ENCODE results near the gene ISL2. TPM values are rescaled to one million over a fixed set of nuclear protein-coding genes. Genes with fewer than 3 reads are reported as not detected.

The ISL2 gene
- total RNA-seq, 2 donors from 2014 or later: 0.77 to 2.4 TPM

DNA sequence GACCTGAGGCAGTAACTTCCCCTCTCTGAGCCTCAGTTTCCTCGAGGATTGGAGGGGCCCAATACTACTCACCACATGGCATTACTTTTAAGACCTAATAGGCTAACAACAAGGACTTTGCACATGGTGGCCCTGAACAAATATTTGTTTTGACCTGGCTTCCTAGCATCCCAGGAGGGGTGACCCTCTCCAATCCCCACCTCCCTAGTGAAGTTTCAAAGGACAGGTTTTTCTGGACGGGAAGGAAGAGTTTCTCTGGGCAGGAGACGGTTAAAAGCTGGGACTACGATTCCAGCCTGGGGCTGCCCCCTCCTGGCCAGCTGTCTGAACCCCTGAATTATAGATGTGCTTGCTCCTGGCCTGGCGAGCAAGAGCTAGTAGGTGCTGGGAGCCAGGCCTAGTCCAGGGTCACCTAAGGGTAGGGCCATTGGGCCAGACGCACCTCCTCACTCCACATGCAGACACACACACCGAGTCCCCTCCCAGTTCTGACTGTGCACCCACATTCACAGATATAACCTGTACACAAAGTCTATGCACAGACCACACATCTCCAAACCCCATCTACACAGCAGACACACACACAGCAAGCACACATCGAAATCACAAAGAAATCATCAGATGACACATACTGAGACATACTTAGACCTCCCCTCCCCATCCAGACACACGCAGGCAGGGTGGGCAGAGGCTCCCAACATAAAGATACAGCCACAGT lies 2.7 kb upstream of the ISL2 start:
- Histone ChIP-seq H3K27ac (no peak overlapping the region), H3K4me1 (replicated peaks) (no peaks in the 10 kb centered on the region), H3K27me3 (replicated peaks; ENCODE audit: insufficient read depth) (peaks cover 26% of the 10 kb centered on the region), H3K4me3 (no peak overlapping the region), H3K36me3 (no peaks in the 10 kb centered on the region), H3K9me3 (no peaks in the 10 kb centered on the region)
- WGBS: 55% methylated on average over 9 of the region's 9 CpGs
- no peak for TF ChIP-seq POLR2A (IDR thresholded peaks at IDR 0.05)
- TF ChIP-seq, protein P1, sequence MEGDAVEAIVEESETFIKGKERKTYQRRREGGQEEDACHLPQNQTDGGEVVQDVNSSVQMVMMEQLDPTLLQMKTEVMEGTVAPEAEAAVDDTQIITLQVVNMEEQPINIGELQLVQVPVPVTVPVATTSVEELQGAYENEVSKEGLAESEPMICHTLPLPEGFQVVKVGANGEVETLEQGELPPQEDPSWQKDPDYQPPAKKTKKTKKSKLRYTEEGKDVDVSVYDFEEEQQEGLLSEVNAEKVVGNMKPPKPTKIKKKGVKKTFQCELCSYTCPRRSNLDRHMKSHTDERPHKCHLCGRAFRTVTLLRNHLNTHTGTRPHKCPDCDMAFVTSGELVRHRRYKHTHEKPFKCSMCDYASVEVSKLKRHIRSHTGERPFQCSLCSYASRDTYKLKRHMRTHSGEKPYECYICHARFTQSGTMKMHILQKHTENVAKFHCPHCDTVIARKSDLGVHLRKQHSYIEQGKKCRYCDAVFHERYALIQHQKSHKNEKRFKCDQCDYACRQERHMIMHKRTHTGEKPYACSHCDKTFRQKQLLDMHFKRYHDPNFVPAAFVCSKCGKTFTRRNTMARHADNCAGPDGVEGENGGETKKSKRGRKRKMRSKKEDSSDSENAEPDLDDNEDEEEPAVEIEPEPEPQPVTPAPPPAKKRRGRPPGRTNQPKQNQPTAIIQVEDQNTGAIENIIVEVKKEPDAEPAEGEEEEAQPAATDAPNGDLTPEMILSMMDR (IDR thresholded peaks at IDR 0.05): peak in 1 of 4 experiments; percentile 26
- DNase-seq (ENCODE audit: low spot score): no peak
- intact Hi-C loops (cut with DNase I): no loop called here

DNA sequence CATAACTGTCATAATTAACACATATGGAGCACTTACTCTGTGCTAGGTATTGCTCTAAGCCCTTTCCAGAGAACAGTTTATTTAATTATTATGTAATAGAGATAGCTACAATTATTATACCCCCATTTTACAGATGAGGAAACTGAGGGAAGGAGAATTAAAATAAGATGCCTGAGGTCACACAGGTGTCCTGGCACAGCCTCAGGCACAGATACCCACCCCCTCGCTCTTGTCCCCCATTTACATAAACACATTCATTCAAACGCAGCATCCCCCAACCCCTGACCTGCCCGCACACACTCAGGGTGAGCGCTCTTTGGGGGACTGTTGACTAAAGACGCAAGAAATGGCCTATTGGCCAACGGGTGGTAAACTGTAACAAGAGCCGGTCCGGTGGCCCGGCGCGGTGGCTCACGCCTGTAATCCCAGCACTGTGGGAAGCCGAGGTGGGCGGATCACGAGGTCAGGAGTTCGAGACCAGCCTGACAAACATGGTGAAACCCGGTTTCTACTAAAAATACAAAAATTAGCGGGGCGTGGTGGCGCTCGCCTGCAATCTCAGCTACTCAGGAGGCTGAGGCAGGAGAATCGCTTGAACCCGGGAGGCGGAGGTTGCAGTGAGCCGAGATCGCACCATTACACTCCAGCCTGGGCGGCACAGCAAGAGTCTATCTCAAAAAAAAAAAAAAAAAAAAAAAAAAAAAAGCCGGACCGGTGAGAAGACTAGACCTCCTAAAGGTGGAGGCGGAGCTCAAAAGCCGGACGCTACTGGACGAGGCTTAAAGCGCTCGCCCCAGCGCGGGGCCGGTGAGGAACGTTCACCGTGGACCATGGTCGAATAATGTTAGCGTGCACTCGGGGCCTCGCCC lies 1.9 kb upstream of the ISL2 start:
- no peaks in the 10 kb centered on the region for H3K36me3 ChIP-seq
- no peaks in the 10 kb centered on the region for H3K9me3 ChIP-seq
- no peak for DNase-seq (ENCODE audit: low spot score)
- no peak overlapping the region for H3K27ac ChIP-seq
- 52% methylated on average over 44 of the region's 44 CpGs for WGBS
- H3K4me3 ChIP-seq: no peak overlapping the region
- H3K4me1 ChIP-seq (replicated peaks): no peaks in the 10 kb centered on the region
- TF ChIP-seq POLR2A (IDR thresholded peaks at IDR 0.05) (no peak), POLR2AphosphoS5 (IDR thresholded peaks at IDR 0.05) (no peak)
- TF ChIP-seq, protein P1 (IDR thresholded peaks at IDR 0.05): no peak
- intact Hi-C loops (cut with DNase I): no loop called here
- peaks cover 33% of the 10 kb centered on the region for H3K27me3 ChIP-seq (replicated peaks; ENCODE audit: insufficient read depth)

DNA sequence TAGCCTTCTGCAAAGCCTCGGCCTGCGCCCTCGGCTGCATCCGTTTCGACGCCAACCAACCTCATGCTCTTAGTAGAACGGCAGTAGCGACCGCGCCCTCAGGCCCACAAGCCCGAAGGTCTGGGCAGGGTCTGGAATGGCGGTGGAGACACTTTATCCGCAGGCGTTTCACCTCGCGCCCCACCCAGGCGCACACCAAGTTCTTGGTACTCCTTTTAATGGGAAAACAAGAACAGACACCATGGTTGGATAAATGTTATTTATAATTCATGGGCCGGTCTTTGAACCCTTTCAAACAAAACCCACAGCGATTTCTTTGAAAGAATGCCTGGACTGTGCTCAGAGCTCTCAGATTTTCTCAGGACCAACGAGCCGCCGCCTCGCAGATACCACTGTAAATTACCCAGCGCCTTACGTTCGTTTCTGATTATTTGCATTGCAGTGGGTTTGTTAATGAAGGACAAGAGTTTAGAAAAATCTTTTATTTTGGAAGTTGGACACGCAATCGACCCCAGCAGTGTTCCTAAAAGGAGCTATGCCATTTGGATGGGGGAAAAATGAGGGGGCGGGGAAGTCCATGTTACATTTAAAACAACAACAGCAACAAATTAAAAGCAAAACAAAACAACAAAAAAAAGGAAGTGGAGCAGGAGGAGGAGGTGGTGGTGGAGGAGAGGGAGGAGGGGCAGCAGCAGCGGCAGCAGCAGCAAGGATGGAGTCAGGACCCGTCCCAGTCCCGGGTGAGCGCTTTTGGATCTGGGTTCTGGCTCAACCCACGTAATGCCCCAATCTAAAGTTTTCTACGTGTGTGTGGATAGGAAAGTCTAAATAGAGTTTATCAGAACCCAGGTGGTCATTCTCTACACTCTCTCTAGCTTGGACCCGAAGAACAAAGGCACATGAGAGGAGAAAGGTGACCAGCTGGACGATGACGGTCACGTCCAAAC lies 993 bp upstream of the ISL2 start:
- no peak for TF ChIP-seq POLR2A (IDR thresholded peaks at IDR 0.05)
- peaks cover 7% of the 10 kb centered on the region for H3K4me1 ChIP-seq (replicated peaks)
- intact Hi-C loops (cut with DNase I): no loop called here
- peak overlapping the region; percentile 50 to 61 for H3K27ac ChIP-seq
- WGBS: 16% methylated on average over 39 of the region's 39 CpGs
- peak overlapping the region; percentile 3 to 22 for H3K4me3 ChIP-seq
- H3K9me3 ChIP-seq: no peaks in the 10 kb centered on the region
- peaks cover 40% of the 10 kb centered on the region for H3K27me3 ChIP-seq (replicated peaks; ENCODE audit: insufficient read depth)
- no peaks in the 10 kb centered on the region for H3K36me3 ChIP-seq
- DNase-seq (ENCODE audit: low spot score): no peak

DNA sequence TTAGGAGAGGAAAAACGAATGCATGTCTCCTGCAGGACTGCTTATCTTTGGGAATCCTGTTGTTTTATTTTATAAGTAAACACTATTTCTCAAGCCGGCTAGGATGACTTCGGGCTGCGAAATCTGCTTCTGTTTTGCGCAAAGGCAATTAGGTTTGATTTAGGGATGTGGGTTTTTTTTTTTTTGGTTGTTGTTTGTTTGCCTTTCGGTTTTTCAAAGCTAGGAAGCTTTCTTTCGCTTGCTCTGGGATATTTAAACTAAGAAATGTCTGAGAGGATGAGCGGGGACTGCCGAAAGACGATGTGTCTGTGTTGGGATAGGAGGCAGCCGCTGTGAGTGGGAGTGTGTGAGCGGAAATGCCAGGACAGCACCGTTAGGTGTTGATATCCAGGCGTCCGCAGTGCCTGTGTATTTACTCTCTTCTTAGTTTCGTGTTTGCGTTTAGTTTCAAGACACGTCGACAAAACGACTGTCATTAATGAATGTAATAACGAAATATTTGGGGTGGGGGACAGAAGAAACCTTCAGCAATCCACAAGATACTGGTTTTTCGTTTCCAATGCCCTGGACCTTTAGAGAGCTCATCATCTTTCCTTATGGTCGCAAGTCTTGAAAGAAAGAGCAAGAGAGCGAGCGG lies 604 bp downstream of the ISL2 start:
- peak overlapping the region; percentile 2 to 22 for H3K4me3 ChIP-seq
- H3K27me3 ChIP-seq (replicated peaks; ENCODE audit: insufficient read depth): peaks cover 43% of the 10 kb centered on the region
- no peak for DNase-seq (ENCODE audit: low spot score)
- no peaks in the 10 kb centered on the region for H3K9me3 ChIP-seq
- WGBS: 6% methylated on average over 25 of the region's 25 CpGs
- no peaks in the 10 kb centered on the region for H3K36me3 ChIP-seq
- TF ChIP-seq POLR2AphosphoS5 (IDR thresholded peaks at IDR 0.05): peak; percentile 13
- TF ChIP-seq POLR2A (IDR thresholded peaks at IDR 0.05): no peak
- H3K4me1 ChIP-seq (replicated peaks): peaks cover 7% of the 10 kb centered on the region
- H3K27ac ChIP-seq: peak overlapping the region; percentile 41 to 50
- intact Hi-C loops (cut with DNase I): no loop called here

DNA sequence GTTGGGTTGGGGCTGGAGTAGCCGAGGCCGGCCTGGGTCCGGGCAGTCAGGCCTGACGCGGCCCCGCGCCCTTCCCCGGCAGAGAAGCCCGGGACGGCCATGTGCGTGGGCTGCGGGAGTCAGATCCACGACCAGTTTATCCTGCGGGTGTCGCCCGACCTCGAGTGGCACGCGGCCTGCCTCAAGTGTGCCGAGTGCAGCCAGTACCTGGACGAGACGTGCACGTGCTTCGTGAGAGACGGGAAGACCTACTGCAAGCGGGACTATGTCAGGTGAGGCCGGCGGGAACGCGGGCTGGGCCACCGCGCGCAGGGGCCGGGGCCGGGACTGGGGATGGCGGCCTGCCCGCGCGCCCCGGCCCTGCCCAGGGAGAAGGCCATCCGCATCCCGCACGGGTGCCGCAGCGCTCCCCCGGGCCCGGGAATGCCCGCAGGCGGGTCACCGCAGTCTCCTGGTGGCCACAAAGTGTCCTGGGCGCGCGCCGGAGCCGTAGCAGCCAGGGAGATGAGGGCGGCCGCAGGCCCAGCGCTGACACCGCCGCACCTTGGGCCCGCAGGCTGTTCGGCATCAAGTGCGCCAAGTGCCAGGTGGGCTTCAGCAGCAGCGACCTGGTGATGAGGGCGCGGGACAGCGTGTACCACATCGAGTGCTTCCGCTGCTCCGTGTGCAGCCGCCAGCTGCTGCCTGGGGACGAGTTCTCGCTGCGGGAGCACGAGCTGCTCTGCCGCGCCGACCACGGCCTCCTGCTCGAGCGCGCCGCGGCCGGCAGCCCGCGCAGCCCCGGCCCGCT lies 1.3 kb downstream of the ISL2 start:
- intact Hi-C loops (cut with DNase I): no loop called here
- Histone ChIP-seq H3K36me3 (no peaks in the 10 kb centered on the region), H3K4me3 (peak overlapping the region; percentile 2 to 22), H3K4me1 (replicated peaks) (peaks cover 7% of the 10 kb centered on the region), H3K27ac (peak overlapping the region; percentile 41 to 50), H3K9me3 (no peaks in the 10 kb centered on the region), H3K27me3 (replicated peaks; ENCODE audit: insufficient read depth) (peaks cover 46% of the 10 kb centered on the region)
- DNase-seq (ENCODE audit: low spot score): no peak
- TF ChIP-seq POLR2AphosphoS5 (IDR thresholded peaks at IDR 0.05) (no peak), POLR2A (IDR thresholded peaks at IDR 0.05) (no peak)
- TF ChIP-seq, protein P1 (IDR thresholded peaks at IDR 0.05): no peak
- WGBS: 4% methylated on average over 64 of the region's 89 CpGs

All from prostate gland (tissue), 2 donors.